Measurements from ENCODE around the gene UBAP1L.

GRCh38 chr15:65069779-65070546 lies 45.0 kb downstream of the UBAP1L start:
- TF ChIP-seq POLR2A (IDR thresholded peaks at IDR 0.05), result no peak
- TF ChIP-seq, protein P1, sequence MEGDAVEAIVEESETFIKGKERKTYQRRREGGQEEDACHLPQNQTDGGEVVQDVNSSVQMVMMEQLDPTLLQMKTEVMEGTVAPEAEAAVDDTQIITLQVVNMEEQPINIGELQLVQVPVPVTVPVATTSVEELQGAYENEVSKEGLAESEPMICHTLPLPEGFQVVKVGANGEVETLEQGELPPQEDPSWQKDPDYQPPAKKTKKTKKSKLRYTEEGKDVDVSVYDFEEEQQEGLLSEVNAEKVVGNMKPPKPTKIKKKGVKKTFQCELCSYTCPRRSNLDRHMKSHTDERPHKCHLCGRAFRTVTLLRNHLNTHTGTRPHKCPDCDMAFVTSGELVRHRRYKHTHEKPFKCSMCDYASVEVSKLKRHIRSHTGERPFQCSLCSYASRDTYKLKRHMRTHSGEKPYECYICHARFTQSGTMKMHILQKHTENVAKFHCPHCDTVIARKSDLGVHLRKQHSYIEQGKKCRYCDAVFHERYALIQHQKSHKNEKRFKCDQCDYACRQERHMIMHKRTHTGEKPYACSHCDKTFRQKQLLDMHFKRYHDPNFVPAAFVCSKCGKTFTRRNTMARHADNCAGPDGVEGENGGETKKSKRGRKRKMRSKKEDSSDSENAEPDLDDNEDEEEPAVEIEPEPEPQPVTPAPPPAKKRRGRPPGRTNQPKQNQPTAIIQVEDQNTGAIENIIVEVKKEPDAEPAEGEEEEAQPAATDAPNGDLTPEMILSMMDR (IDR thresholded peaks at IDR 0.05), result no peak

Measured in testis (tissue), 2 donors.